Inferior parietal cortex (tissue), 1 donor: ENCODE measurements around the gene MOGAT3.

ENCODE experiments used
- DNase-seq: peaks from one replicate; pipeline ENCODE4 v3.0.0-alpha.2; 2016; ENCODE audit errors: extremely low spot score

MOGAT3 gene

GRCh38 chr7:101233907-101234547, 33.2 kb upstream of the MOGAT3 start:
- DNase-seq: no peak

- DNase-seq: no peak
Measured at GRCh38 chr7:101232141-101232850, 31.5 kb upstream of the MOGAT3 start.

GRCh38 chr7:101231644-101232043, 30.8 kb upstream of the MOGAT3 start:
- DNase-seq: no peak

GRCh38 chr7:101226721-101227120, 25.9 kb upstream of the MOGAT3 start:
- DNase-seq: peak; percentile 51

- no peak for DNase-seq
Measured at GRCh38 chr7:101225650-101226049, 24.8 kb upstream of the MOGAT3 start.

GRCh38 chr7:101223528-101223927, 22.7 kb upstream of the MOGAT3 start:
- DNase-seq: no peak

- DNase-seq: no peak
Measured at GRCh38 chr7:101222275-101222830, 21.5 kb upstream of the MOGAT3 start.

GRCh38 chr7:101220295-101220694, 19.5 kb upstream of the MOGAT3 start:
- DNase-seq: no peak

- no peak for DNase-seq
Measured at GRCh38 chr7:101218236-101219125, 17.6 kb upstream of the MOGAT3 start.

GRCh38 chr7:101217388-101218235, 16.8 kb upstream of the MOGAT3 start, which contains the start of the genes PLOD3 and ZNHIT1:
PLOD3 (minus strand) TSS chr7:101217581; CDS start chr7:101217274, 307 bp downstream.
ZNHIT1 (plus strand) TSS chr7:101218165; CDS start chr7:101218196, 31 bp downstream.
- DNase-seq: peak; percentile 100

- no peak for DNase-seq
Measured at GRCh38 chr7:101216860-101217387, 16.1 kb upstream of the MOGAT3 start.

GRCh38 chr7:101216001-101216859, 15.4 kb upstream of the MOGAT3 start:
- no peak for DNase-seq

- no peak for DNase-seq
Measured at GRCh38 chr7:101212014-101212413, 11.2 kb upstream of the MOGAT3 start.

- no peak for DNase-seq
Measured at GRCh38 chr7:101211501-101211900, 10.7 kb upstream of the MOGAT3 start.

GRCh38 chr7:101210143-101210542, 9.3 kb upstream of the MOGAT3 start:
- no peak for DNase-seq

- no peak for DNase-seq
Measured at GRCh38 chr7:101208794-101209193, 8.0 kb upstream of the MOGAT3 start.

GRCh38 chr7:101207459-101207858, 6.6 kb upstream of the MOGAT3 start:
- DNase-seq: no peak

- DNase-seq: no peak
Measured at GRCh38 chr7:101206665-101207042, 5.8 kb upstream of the MOGAT3 start.

GRCh38 chr7:101205901-101206664, 5.2 kb upstream of the MOGAT3 start:
- DNase-seq: no peak
